K562 (cell line): Measurements from ENCODE around the gene PNP. TPM values are rescaled to one million over a fixed set of nuclear protein-coding genes. Genes with fewer than 3 reads are reported as not detected.

Source experiments
- DIDO1 ChIP-seq: fragments of 450-650 bp; IDR thresholded peaks from 2 replicates; pipeline ENCODE4 v1.6.1; 2016; ENCODE audit warnings: low read depth, missing biosample characterization, missing genetic modification characterization
- HBP1 ChIP-seq: fragments of 450-650 bp; formaldehyde crosslinking; IDR thresholded peaks from 2 replicates; pipeline ENCODE4 v1.4.0; 2022; ENCODE audit warnings: missing genetic modification characterization
- HSF4 ChIP-seq: fragments of 250-450 bp; sonication (Bioruptor Pico); IDR thresholded peaks from 2 replicates; pipeline ENCODE4 v2.1.2; 2022; ENCODE audit warnings: mild to moderate bottlenecking, moderate library complexity, borderline replicate concordance
- KLF1 ChIP-seq: fragments of 450-650 bp; IDR thresholded peaks from 2 replicates; pipeline ENCODE4 v1.6.1; 2016; ENCODE audit warnings: missing genetic modification characterization, missing compliant biosample characterization
- MBD2 ChIP-seq: sonication (generic); IDR thresholded peaks from 2 replicates; pipeline ENCODE4 v1.6.1; 2016; ENCODE audit warnings: low read depth, borderline replicate concordance
- MGA ChIP-seq: fragments of 450-650 bp; IDR thresholded peaks from 2 replicates; pipeline ENCODE4 v1.6.1; 2016; ENCODE audit warnings: mild to moderate bottlenecking, moderate library complexity
- MXI1 ChIP-seq: IDR thresholded peaks from 2 replicates; pipeline ENCODE4 v1.6.1; 2011; ENCODE audit warnings: low read depth, mild to moderate bottlenecking, improper control_type of control experiment, low read length
- POLR2AphosphoS2 ChIP-seq: IDR thresholded peaks from 2 replicates; pipeline ENCODE4 v1.6.1; 2012; ENCODE audit warnings: low read length, improper control_type of control experiment
- RAD51 ChIP-seq: fragments of 450-650 bp; IDR thresholded peaks from 2 replicates; pipeline ENCODE4 v1.7.1; 2016; ENCODE audit warnings: low read depth, mild to moderate bottlenecking, borderline replicate concordance
- ZBTB2 ChIP-seq: fragments of 450-650 bp; IDR thresholded peaks from 2 replicates; pipeline ENCODE4 v1.6.1; 2016; ENCODE audit warnings: antibody characterized with exemption
- ZFX ChIP-seq: sonication (generic); formaldehyde crosslinking; IDR thresholded peaks from 2 replicates; pipeline ENCODE4 v1.8.0; 2022; ENCODE audit warnings: mild to moderate bottlenecking, missing genetic modification reagents, moderate library complexity
- polyA plus RNA-seq, 8 experiments: library from polyadenylated mRNA; depleted of rRNA in 4 of 8; stranded (reverse) in 5 of 8; unstranded in 3 of 8; fragments of >200 nt; fragmentation: Nextera tagmentation in 2 of 8; fragmentation: Illumina TruSeq in 1 of 8; extraction: Ambion mirVana in 2 of 8; extraction: Trizol in 1 of 8; gene quantifications; 2 replicates each; pipeline versions ENCODE4 v1.2.1 to v1.2.3, GENCODE V29; 2011 to 2014; ENCODE audit warnings: inconsistent platforms in 1 of 8, missing spikeins in 1 of 8
- total RNA-seq, 7 experiments: library from RNA; depleted of rRNA in 6 of 7; stranded (reverse); fragments of >200 nt in 6 of 7; fragmentation: Illumina TruSeq in 2 of 7; extraction: Trizol in 2 of 7; gene quantifications; 2 replicates each; pipeline versions ENCODE4 v1.2.1 to v1.2.3, GENCODE V29; 2011 to 2021; ENCODE audit warnings: low replicate concordance in 1 of 7

The PNP gene
- total and polyA plus RNA-seq, 9 of the 15 experiments (the other 6 are each of a cell fraction or from before 2014, with no cell fraction given): 92.5 to 288 (median 137) TPM

GRCh38 chr14:20461225-20462141 lies 7.7 kb upstream of the PNP start, which contains the start of gene PIP4P1 (continued):
- TF ChIP-seq HSF4: no peak
- peak; percentile 78 for TF ChIP-seq KLF1
- TF ChIP-seq ZFX (CRISPR knock-in tag): peak; percentile 66
- TF ChIP-seq MBD2: peak; percentile 86; the same call in 1 of the 2 replicates
- no peak for TF ChIP-seq HBP1 (CRISPR knock-in tag)
- TF ChIP-seq MGA: peak; percentile 97
- no peak for TF ChIP-seq ZBTB2
- peak; percentile 67; the same call in 1 of the 2 replicates for TF ChIP-seq POLR2AphosphoS2
- TF ChIP-seq DIDO1 (tag): peak; percentile 54; the same call in 1 of the 2 replicates
- TF ChIP-seq RAD51: peak; percentile 99
- TF ChIP-seq MXI1: peak; percentile 35; the same call in 1 of the 2 replicates
